GM18526 (cell line): ENCODE data around the gene HS3ST4.

Experiments
- POLR2A ChIP-seq: IDR thresholded peaks from 3 replicates; pipeline ENCODE4 v1.6.1; 2011; ENCODE audit not compliant: insufficient read length; ENCODE audit errors: extremely low read depth

The HS3ST4 gene

GRCh38 chr16:25896411-25896810 lies 204.7 kb downstream of the HS3ST4 start:
- TF ChIP-seq POLR2A: no peak

GRCh38 chr16:25897702-25898101 lies 205.9 kb downstream of the HS3ST4 start:
- TF ChIP-seq POLR2A: no peak

- no peak for TF ChIP-seq POLR2A
These were observed 214.1 kb downstream of the HS3ST4 start for GRCh38 chr16:25905810-25906209.

GRCh38 chr16:25910971-25911370 lies 219.2 kb downstream of the HS3ST4 start:
- TF ChIP-seq POLR2A: no peak

GRCh38 chr16:25912321-25912720 lies 220.6 kb downstream of the HS3ST4 start:
- no peak for TF ChIP-seq POLR2A

- TF ChIP-seq POLR2A: no peak
These were observed 222.7 kb downstream of the HS3ST4 start for GRCh38 chr16:25914357-25914962.

- TF ChIP-seq POLR2A: no peak
These were observed 224.3 kb downstream of the HS3ST4 start for GRCh38 chr16:25916037-25916436.

GRCh38 chr16:25922438-25922837 lies 230.7 kb downstream of the HS3ST4 start:
- no peak for TF ChIP-seq POLR2A

- TF ChIP-seq POLR2A: no peak
These were observed 233.7 kb downstream of the HS3ST4 start for GRCh38 chr16:25925421-25925820.

- no peak for TF ChIP-seq POLR2A
These were observed 239.8 kb downstream of the HS3ST4 start for GRCh38 chr16:25931473-25932035.

GRCh38 chr16:25941800-25942499 lies 250.2 kb downstream of the HS3ST4 start:
- TF ChIP-seq POLR2A: no peak

GRCh38 chr16:25950586-25951281 lies 259.0 kb downstream of the HS3ST4 start:
- TF ChIP-seq POLR2A: no peak

- no peak for TF ChIP-seq POLR2A
These were observed 260.2 kb downstream of the HS3ST4 start for GRCh38 chr16:25951999-25952398.

GRCh38 chr16:25952983-25953382 lies 261.2 kb downstream of the HS3ST4 start:
- TF ChIP-seq POLR2A: no peak

- no peak for TF ChIP-seq POLR2A
These were observed 265.9 kb downstream of the HS3ST4 start for GRCh38 chr16:25957707-25958106.

GRCh38 chr16:25959221-25959620 lies 267.5 kb downstream of the HS3ST4 start:
- no peak for TF ChIP-seq POLR2A
